Measurements from ENCODE around the gene GJE1.
A peak's percentile ranks its signal among the peaks of the same experiment; 100 is the strongest.
"Not testable (repeated sequence)": the region's sequence is repeated elsewhere in the genome, so short reads cannot be mapped to it uniquely, and the experiment has no call there.

The GJE1 gene

DNA sequence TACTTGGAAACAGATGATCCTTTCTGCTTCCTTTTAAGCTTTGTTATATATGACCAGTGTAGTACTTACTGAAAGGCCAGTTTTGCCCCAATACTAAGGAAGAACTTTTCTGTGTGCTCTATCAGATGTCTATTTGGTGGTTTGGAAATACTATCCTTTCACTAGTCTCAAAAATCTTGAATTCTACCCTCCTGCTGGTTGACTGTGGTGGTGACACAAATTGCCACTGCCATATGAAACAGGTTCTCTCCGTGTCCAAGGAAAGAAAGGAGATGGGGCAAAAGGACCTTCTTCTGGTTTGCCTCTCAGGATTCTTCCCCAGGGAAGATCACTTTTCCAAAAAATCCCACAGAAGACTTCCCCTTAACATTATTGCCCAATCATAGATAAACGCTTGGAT, 6.2 kb downstream of the GJE1 start:
- TF ChIP-seq, protein P1, sequence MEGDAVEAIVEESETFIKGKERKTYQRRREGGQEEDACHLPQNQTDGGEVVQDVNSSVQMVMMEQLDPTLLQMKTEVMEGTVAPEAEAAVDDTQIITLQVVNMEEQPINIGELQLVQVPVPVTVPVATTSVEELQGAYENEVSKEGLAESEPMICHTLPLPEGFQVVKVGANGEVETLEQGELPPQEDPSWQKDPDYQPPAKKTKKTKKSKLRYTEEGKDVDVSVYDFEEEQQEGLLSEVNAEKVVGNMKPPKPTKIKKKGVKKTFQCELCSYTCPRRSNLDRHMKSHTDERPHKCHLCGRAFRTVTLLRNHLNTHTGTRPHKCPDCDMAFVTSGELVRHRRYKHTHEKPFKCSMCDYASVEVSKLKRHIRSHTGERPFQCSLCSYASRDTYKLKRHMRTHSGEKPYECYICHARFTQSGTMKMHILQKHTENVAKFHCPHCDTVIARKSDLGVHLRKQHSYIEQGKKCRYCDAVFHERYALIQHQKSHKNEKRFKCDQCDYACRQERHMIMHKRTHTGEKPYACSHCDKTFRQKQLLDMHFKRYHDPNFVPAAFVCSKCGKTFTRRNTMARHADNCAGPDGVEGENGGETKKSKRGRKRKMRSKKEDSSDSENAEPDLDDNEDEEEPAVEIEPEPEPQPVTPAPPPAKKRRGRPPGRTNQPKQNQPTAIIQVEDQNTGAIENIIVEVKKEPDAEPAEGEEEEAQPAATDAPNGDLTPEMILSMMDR (IDR thresholded peaks at IDR 0.05; ENCODE audit: low read depth, low read length, poor library complexity, severe bottlenecking) = no peak
- TF ChIP-seq EZH2phosphoT487 (IDR thresholded peaks at IDR 0.05; ENCODE audit: borderline replicate concordance, low read length) = no peak
- H3F3A ChIP-seq (ENCODE audit: control insufficient read depth, insufficient read depth) = no peaks in the 10 kb centered on the region
- H3K4me3 ChIP-seq (ENCODE audit: low read length) = no peak overlapping the region
- H3K79me2 ChIP-seq (ENCODE audit: control insufficient read depth, low read length) = no peaks in the 10 kb centered on the region
- H3K4me2 ChIP-seq (ENCODE audit: low read length) = no peak overlapping the region
- no peaks in the 10 kb centered on the region for H4K20me1 ChIP-seq (ENCODE audit: control insufficient read depth, insufficient read depth, low read depth, low read length)
- H3K9me2 ChIP-seq (replicated peaks; ENCODE audit: control insufficient read depth, low read length) = no peaks in the 10 kb centered on the region
- H3K4me1 ChIP-seq (ENCODE audit: control insufficient read depth, low read length) = no peaks in the 10 kb centered on the region
- no peak overlapping the region for H3K27ac ChIP-seq (ENCODE audit: low read depth, low read length)
- no peaks in the 10 kb centered on the region for H3K9me3 ChIP-seq (ENCODE audit: control insufficient read depth, insufficient read depth, low read length)
- H3K27me3 ChIP-seq (ENCODE audit: control insufficient read depth, low read length) = no peaks in the 10 kb centered on the region; the same call in 1 of the 2 replicates
- H3K36me3 ChIP-seq (ENCODE audit: control insufficient read depth, low read length) = no peaks in the 10 kb centered on the region

DNA sequence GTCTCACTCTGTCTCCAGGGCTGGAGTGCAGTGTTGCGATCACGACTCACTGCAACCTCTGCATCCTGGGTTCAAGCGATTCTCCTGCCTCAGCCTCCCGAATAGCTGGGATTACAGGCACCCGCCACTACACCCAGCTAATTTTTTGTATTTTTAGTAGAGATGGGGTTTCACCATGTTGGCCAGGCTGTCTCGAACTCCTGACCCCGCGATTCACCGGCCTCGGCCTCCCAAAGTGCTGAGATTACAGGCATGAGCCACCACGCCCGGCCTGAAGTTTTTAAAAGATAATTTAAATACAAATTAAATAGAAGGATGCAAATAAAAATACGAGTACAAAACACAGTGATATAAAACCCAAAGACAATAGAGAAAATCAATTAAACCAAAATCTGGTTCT, 8.8 kb downstream of the GJE1 start:
- H3K27me3 ChIP-seq (ENCODE audit: control insufficient read depth, low read length); H4K20me1 ChIP-seq (ENCODE audit: control insufficient read depth, insufficient read depth, low read depth, low read length); H3F3A ChIP-seq (ENCODE audit: control insufficient read depth, insufficient read depth); H3K27ac ChIP-seq (ENCODE audit: low read depth, low read length); H3K79me2 ChIP-seq (ENCODE audit: control insufficient read depth, low read length); H3K4me2 ChIP-seq (ENCODE audit: low read length); H3K9me2 ChIP-seq (replicated peaks; ENCODE audit: control insufficient read depth, low read length); H3K36me3 ChIP-seq (ENCODE audit: control insufficient read depth, low read length); H3K9me3 ChIP-seq (ENCODE audit: control insufficient read depth, insufficient read depth, low read length); H3K4me3 ChIP-seq (ENCODE audit: low read length): not testable (repeated sequence)
- H3K4me1 ChIP-seq (ENCODE audit: control insufficient read depth, low read length) = peaks cover 12% of the 10 kb centered on the region

DNA sequence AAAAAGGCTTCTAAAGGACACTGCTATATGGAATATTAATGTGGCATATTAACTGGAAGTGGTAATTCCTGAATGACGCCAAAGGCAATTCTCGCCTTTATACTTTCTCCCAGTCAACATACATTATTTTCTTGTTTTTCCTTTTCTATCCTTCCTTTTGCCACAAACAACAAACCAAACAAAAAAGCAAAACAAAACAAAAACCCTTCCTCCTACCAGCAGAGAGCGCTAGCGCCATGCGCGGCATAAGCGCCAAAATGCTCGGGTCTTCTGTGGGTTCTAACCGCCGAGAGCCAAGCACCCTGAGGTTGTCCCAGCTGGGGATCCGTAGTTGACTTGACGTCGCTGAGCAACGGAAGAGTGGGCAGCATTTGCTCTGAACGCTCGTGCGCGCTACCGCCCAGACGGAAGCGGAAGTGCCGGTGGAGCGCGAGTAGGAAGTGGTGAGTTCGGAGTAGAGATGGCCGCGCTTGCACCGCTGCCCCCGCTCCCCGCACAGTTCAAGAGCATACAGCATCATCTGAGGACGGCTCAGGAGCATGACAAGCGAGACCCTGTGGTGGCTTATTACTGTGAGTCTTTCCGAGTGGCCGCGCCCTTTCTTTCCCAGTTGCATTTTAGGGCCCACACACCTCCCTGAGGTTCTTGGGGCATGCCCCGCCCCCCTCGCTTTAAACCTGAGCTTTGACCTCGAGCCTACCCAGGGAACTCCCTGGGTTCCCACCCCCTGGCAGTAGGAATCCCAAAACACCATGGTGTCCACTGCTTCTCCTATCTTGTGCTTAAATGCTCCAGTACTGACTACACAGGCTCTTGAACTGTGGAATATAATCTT, 14.3 kb downstream of the GJE1 start, which contains the start of the genes NMBR and VTA1:
NMBR (minus strand) TSS at position 295 of the 835 bp plus-strand sequence. CDS start 58,464 bp downstream, outside the sequence.
VTA1 (plus strand) TSS at position 436 of the 835 bp plus-strand sequence; CDS start at position 461, 25 bp downstream.
- H3K27ac ChIP-seq (ENCODE audit: low read depth, low read length) = peak within 1 kb of the TSS; percentile 18; the same call in 1 of the 2 replicates
- H3K4me2 ChIP-seq (ENCODE audit: low read length) = peak within 1 kb of the TSS; percentile 76
- H3K79me2 ChIP-seq (ENCODE audit: control insufficient read depth, low read length) = peaks cover 51% of the 10 kb centered on the region
- H3K36me3 ChIP-seq (ENCODE audit: control insufficient read depth, low read length) = peaks cover 19% of the 10 kb centered on the region
- peaks cover 26% of the 10 kb centered on the region for H3K4me1 ChIP-seq (ENCODE audit: control insufficient read depth, low read length)
- TF ChIP-seq EZH2phosphoT487 (IDR thresholded peaks at IDR 0.05; ENCODE audit: borderline replicate concordance, low read length) = no peak
- TF ChIP-seq, protein P1 (IDR thresholded peaks at IDR 0.05; ENCODE audit: low read depth, low read length, poor library complexity, severe bottlenecking) = peak; percentile 93
- H3K9me2 ChIP-seq (replicated peaks; ENCODE audit: control insufficient read depth, low read length) = no peaks in the 10 kb centered on the region
- H3F3A ChIP-seq (ENCODE audit: control insufficient read depth, insufficient read depth) = no peaks in the 10 kb centered on the region
- no peaks in the 10 kb centered on the region; the same call in 1 of the 2 replicates for H3K9me3 ChIP-seq (ENCODE audit: control insufficient read depth, insufficient read depth, low read length)
- peaks cover 4% of the 10 kb centered on the region for H4K20me1 ChIP-seq (ENCODE audit: control insufficient read depth, insufficient read depth, low read depth, low read length)
- no peaks in the 10 kb centered on the region for H3K27me3 ChIP-seq (ENCODE audit: control insufficient read depth, low read length)
- H3K4me3 ChIP-seq (ENCODE audit: low read length) = peak within 1 kb of the TSS; percentile 92

DNA sequence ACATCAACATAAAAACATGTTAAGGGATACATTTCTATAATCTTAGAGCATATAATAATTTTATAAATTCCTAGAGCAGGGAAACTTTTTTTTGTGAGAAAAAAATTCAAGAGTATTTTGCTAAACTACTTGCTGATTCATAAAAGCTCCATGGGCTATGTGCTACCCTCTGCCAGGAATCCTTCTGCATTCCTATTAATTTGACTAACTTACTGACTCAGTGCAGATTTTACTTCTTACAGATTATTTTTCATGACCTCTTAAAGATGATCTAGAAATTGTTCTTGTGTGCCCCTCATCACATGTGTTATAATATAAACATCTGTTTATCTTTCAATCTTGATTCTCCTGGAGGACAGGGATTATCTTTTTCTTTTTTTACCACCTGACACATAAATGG, 20.0 kb downstream of the GJE1 start:
- Histone ChIP-seq H3K4me2 (ENCODE audit: low read length) (no peak overlapping the region), H3K27ac (ENCODE audit: low read depth, low read length) (no peak overlapping the region), H3K36me3 (ENCODE audit: control insufficient read depth, low read length) (peaks cover 16% of the 10 kb centered on the region), H3K27me3 (ENCODE audit: control insufficient read depth, low read length) (no peaks in the 10 kb centered on the region), H3K4me1 (ENCODE audit: control insufficient read depth, low read length) (peaks cover 33% of the 10 kb centered on the region), H3K9me3 (ENCODE audit: control insufficient read depth, insufficient read depth, low read length) (no peaks in the 10 kb centered on the region), H4K20me1 (ENCODE audit: control insufficient read depth, insufficient read depth, low read depth, low read length) (peaks cover 8% of the 10 kb centered on the region), H3K4me3 (ENCODE audit: low read length) (no peak overlapping the region), H3F3A (ENCODE audit: control insufficient read depth, insufficient read depth) (no peaks in the 10 kb centered on the region; the same call in 1 of the 2 replicates), H3K9me2 (replicated peaks; ENCODE audit: control insufficient read depth, low read length) (no peaks in the 10 kb centered on the region), H3K79me2 (ENCODE audit: control insufficient read depth, low read length) (peaks cover 98% of the 10 kb centered on the region)
- TF ChIP-seq EZH2phosphoT487 (IDR thresholded peaks at IDR 0.05; ENCODE audit: borderline replicate concordance, low read length) = no peak
- TF ChIP-seq, protein P1 (IDR thresholded peaks at IDR 0.05; ENCODE audit: low read depth, low read length, poor library complexity, severe bottlenecking) = no peak

Measured in DOHH2 (cell line).